GM12873 (cell line): ENCODE results near the gene LACTBL1.

ENCODE experiments used
- CTCF ChIP-seq: IDR thresholded peaks from 2 replicates; pipeline ENCODE4 v1.5.1; 2012; ENCODE audit warnings: low read depth, mild to moderate bottlenecking, moderate library complexity, low read length, control low read depth; ENCODE audit not compliant: insufficient read depth; ENCODE audit errors: missing control alignments

Gene LACTBL1

GRCh38 chr1:22966309-22966708 lies 6.4 kb downstream of the LACTBL1 start:
- no peak for TF ChIP-seq CTCF

GRCh38 chr1:22963044-22963677 lies 9.5 kb downstream of the LACTBL1 start:
- TF ChIP-seq CTCF, result no peak

GRCh38 chr1:22962558-22962957 lies 10.1 kb downstream of the LACTBL1 start:
- no peak for TF ChIP-seq CTCF

- no peak for TF ChIP-seq CTCF
These were observed 12.9 kb downstream of the LACTBL1 start for GRCh38 chr1:22959545-22960360.

GRCh38 chr1:22958556-22958955 lies 14.1 kb downstream of the LACTBL1 start:
- no peak for TF ChIP-seq CTCF

- TF ChIP-seq CTCF, result no peak
These were observed 15.6 kb downstream of the LACTBL1 start for GRCh38 chr1:22957066-22957465.

- no peak for TF ChIP-seq CTCF
These were observed 17.5 kb downstream of the LACTBL1 start for GRCh38 chr1:22955146-22955545.
